HepG2 (cell line): Measurements from ENCODE around the gene SYN1. TPM values are rescaled to one million over a fixed set of nuclear protein-coding genes. Genes with fewer than 3 reads are reported as not detected.

Experiments
- GPN1 ChIP-seq: sonication (generic); formaldehyde crosslinking; IDR thresholded peaks from 2 replicates; pipeline ENCODE4 v1.5.1; 2020; ENCODE audit warnings: missing genetic modification reagents, borderline replicate concordance
- JUN ChIP-seq: sonication (generic); formaldehyde crosslinking; IDR thresholded peaks from 2 replicates; pipeline ENCODE4 v1.4.0; 2020; ENCODE audit warnings: mild to moderate bottlenecking, missing genetic modification reagents
- NCOA1 ChIP-seq: sonication (generic); formaldehyde crosslinking; IDR thresholded peaks from 2 replicates; pipeline ENCODE4 v1.9.0; 2021; ENCODE audit warnings: missing genetic modification reagents
- NFE2L2 ChIP-seq: fragments of 150-350 bp; IDR thresholded peaks from 2 replicates; pipeline ENCODE4 v1.6.1; 2014; ENCODE audit warnings: low read length
- NR2C2 ChIP-seq: sonication (generic); formaldehyde crosslinking; IDR thresholded peaks from 2 replicates; pipeline ENCODE4 v1.4.0; 2020; ENCODE audit warnings: missing genetic modification reagents, mild to moderate bottlenecking, moderate library complexity, borderline replicate concordance
- STAT5B ChIP-seq: sonication (generic); formaldehyde crosslinking; IDR thresholded peaks from 2 replicates; pipeline ENCODE4 v1.4.0; 2020; ENCODE audit warnings: missing genetic modification reagents
- ZBTB42 ChIP-seq: sonication (generic); formaldehyde crosslinking; IDR thresholded peaks from 2 replicates; pipeline ENCODE4 v1.5.0; 2020; ENCODE audit warnings: mild to moderate bottlenecking, missing genetic modification reagents
- ZNF703 ChIP-seq: sonication (generic); formaldehyde crosslinking; IDR thresholded peaks from 2 replicates; pipeline ENCODE4 v1.5.1; 2020; ENCODE audit warnings: missing genetic modification reagents, mild to moderate bottlenecking, moderate library complexity, borderline replicate concordance
- ZNF766 ChIP-seq: sonication (generic); formaldehyde crosslinking; IDR thresholded peaks from 2 replicates; pipeline ENCODE4 v1.5.0; 2020; ENCODE audit warnings: missing genetic modification reagents, borderline replicate concordance
- polyA plus RNA-seq, 8 experiments: library from polyadenylated mRNA; depleted of rRNA in 3 of 8; stranded (reverse) in 7 of 8; unstranded in 1 of 8; fragments of >200 nt; fragmentation: Illumina TruSeq in 4 of 8; extraction: Trizol in 4 of 8; gene quantifications; 2 replicates each; pipeline versions ENCODE4 v1.2.1 to v1.2.3, GENCODE V29; 2011 to 2016; ENCODE audit warnings: low read depth in 4 of 8, missing spikeins in 1 of 8, mixed read lengths in 1 of 8; ENCODE audit not compliant: insufficient read depth in 1 of 8
- total RNA-seq, 5 experiments: library from RNA; depleted of rRNA; stranded (reverse); fragments of >200 nt; fragmentation: Illumina TruSeq; extraction: Trizol; gene quantifications; 2 replicates each; pipeline ENCODE4 v1.2.3, GENCODE V29; 2016; ENCODE audit warnings: low read depth in 1 of 5
- TF ChIP-seq, protein P1 (sequence below), 2 experiments: sonication (generic) in 1 of 2; formaldehyde crosslinking in 1 of 2; IDR thresholded peaks; 2 replicates each; pipeline versions ENCODE4 v1.5.1 to v1.6.1; 2011 to 2020; ENCODE audit warnings: borderline replicate concordance in 1 of 2, low read depth in 1 of 2, low read length in 1 of 2, mild to moderate bottlenecking in 1 of 2, missing genetic modification reagents in 1 of 2, moderate library complexity in 1 of 2
- TF ChIP-seq, protein P2 (sequence below): sonication (generic); formaldehyde crosslinking; IDR thresholded peaks from 2 replicates; pipeline ENCODE4 v1.8.0; 2022; ENCODE audit warnings: low read depth, missing genetic modification reagents
- TF ChIP-seq, protein P3 (sequence below): sonication (generic); formaldehyde crosslinking; IDR thresholded peaks from one replicate; pipeline ENCODE4 v1.5.1; 2020; ENCODE audit warnings: mild to moderate bottlenecking, missing genetic modification reagents; ENCODE audit errors: not compliant biosample characterization

SYN1 gene
- total and polyA plus RNA-seq, 2 of the 13 experiments (the other 11 are each of a cell fraction or from before 2014, with no cell fraction given) = not detected

DNA sequence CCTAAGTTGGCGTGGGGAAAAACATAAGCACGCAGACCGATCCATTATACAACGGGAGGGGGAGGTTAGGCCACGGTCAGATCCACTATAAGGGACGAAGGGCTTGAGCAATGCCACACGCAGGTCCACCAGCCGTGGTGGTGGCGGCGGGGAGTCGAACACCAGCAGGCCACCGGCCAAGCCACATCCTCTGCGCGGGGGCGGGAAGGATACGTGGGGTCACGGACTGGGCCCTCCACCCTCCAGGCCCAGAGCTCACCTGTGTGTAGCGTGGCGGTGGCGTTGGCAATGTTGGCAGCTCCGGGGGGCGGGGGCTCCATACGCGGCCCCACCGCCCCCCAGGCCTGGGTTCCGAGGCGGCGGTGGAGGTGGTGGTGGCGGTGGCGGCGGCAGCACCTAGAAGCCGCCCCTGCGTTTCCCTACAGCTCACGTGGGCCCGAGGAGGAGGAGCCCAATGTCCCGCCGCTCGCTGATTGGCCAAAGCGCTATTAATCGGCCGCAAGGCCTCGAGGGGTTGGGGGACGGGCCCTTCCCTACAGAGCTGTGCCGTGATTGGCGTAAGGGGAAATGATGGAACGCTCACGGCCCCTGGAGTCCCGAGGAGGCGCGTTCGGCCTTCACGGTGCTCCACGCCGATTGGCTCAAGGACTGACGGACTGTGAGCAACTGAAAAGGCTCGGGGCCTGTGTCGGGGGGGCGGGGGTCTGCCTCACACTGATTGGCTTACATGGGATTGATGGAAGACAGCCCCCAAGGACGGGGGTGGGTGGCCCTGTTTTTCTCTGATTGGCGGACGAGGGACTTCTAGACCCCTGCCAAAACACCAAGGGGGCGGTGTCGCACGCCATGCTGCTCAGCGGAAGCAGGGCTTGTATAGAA is 30.7 kb upstream of the SYN1 start, which contains the start of gene ELK1 (continued):
- TF ChIP-seq, protein P1, sequence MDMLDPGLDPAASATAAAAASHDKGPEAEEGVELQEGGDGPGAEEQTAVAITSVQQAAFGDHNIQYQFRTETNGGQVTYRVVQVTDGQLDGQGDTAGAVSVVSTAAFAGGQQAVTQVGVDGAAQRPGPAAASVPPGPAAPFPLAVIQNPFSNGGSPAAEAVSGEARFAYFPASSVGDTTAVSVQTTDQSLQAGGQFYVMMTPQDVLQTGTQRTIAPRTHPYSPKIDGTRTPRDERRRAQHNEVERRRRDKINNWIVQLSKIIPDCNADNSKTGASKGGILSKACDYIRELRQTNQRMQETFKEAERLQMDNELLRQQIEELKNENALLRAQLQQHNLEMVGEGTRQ (IDR thresholded peaks at IDR 0.05; ENCODE audit: low read depth, low read length) = no peak
- TF ChIP-seq, protein P1 (CRISPR knock-in tag; IDR thresholded peaks at IDR 0.05; ENCODE audit: borderline replicate concordance) = peak; percentile 60; the same call in 1 of the 2 replicates
- TF ChIP-seq JUN (CRISPR knock-in tag) (no peak), NFE2L2 (no peak), ZBTB42 (CRISPR knock-in tag) (no peak), STAT5B (CRISPR knock-in tag) (no peak), GPN1 (CRISPR knock-in tag) (no peak), NR2C2 (CRISPR knock-in tag) (no peak), ZNF703 (CRISPR knock-in tag) (no peak), NCOA1 (no peak), ZNF766 (CRISPR knock-in tag) (no peak)
- TF ChIP-seq, protein P2, sequence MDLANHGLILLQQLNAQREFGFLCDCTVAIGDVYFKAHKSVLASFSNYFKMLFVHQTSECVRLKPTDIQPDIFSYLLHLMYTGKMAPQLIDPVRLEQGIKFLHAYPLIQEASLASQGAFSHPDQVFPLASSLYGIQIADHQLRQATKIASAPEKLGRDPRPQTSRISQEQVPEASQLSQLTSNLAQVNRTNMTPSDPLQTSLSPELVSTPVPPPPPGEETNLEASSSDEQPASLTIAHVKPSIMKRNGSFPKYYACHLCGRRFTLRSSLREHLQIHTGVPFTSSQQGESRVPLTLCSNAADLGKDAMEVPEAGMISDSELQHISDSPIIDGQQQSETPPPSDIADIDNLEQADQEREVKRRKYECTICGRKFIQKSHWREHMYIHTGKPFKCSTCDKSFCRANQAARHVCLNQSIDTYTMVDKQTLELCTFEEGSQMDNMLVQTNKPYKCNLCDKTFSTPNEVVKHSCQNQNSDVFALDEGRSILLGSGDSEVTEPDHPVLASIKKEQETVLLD (CRISPR knock-in tag) = no peak
- TF ChIP-seq, protein P3, sequence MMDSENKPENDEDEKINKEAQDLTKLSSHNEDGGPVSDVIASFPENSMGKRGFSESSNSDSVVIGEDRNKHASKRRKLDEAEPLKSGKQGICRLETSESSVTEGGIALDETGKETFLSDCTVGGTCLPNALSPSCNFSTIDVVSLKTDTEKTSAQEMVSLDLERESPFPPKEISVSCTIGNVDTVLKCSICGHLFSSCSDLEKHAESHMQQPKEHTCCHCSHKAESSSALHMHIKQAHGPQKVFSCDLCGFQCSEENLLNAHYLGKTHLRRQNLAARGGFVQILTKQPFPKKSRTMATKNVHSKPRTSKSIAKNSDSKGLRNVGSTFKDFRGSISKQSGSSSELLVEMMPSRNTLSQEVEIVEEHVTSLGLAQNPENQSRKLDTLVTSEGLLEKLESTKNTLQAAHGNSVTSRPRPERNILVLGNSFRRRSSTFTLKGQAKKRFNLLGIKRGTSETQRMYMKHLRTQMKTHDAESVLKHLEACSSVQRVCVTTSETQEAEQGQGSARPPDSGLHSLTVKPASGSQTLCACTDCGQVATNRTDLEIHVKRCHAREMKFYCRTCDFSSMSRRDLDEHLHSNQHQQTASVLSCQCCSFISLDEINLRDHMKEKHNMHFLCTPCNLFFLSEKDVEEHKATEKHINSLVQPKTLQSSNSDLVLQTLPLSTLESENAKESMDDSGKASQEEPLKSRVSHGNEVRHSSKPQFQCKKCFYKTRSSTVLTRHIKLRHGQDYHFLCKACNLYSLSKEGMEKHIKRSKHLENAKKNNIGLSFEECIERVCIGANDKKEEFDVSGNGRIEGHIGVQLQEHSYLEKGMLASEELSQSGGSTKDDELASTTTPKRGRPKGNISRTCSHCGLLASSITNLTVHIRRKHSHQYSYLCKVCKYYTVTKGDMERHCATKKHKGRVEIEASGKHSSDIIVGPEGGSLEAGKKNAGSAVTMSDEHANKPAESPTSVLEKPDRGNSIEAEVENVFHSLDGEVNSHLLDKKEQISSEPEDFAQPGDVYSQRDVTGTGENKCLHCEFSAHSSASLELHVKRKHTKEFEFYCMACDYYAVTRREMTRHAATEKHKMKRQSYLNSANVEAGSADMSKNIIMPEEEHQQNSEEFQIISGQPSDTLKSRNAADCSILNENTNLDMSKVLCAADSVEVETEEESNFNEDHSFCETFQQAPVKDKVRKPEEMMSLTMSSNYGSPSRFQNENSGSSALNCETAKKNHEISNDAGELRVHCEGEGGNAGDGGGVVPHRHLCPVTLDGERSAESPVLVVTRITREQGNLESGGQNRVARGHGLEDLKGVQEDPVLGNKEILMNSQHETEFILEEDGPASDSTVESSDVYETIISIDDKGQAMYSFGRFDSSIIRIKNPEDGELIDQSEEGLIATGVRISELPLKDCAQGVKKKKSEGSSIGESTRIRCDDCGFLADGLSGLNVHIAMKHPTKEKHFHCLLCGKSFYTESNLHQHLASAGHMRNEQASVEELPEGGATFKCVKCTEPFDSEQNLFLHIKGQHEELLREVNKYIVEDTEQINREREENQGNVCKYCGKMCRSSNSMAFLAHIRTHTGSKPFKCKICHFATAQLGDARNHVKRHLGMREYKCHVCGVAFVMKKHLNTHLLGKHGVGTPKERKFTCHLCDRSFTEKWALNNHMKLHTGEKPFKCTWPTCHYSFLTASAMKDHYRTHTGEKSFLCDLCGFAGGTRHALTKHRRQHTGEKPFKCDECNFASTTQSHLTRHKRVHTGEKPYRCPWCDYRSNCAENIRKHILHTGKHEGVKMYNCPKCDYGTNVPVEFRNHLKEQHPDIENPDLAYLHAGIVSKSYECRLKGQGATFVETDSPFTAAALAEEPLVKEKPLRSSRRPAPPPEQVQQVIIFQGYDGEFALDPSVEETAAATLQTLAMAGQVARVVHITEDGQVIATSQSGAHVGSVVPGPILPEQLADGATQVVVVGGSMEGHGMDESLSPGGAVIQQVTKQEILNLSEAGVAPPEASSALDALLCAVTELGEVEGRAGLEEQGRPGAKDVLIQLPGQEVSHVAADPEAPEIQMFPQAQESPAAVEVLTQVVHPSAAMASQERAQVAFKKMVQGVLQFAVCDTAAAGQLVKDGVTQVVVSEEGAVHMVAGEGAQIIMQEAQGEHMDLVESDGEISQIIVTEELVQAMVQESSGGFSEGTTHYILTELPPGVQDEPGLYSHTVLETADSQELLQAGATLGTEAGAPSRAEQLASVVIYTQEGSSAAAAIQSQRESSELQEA = no peak
